Stimulated activated CD4-positive, alpha-beta T cell treated with anti-CD3 and anti-CD28 coated beads, TNF-alpha, amount 100 ng/mL, for 48 hours (primary cell): ENCODE measurements around the gene PA2G4.
"Not testable (repeated sequence)": the region's sequence is repeated elsewhere in the genome, so short reads cannot be mapped to it uniquely, and the experiment has no call there.

Experiments used
- DNase-seq, 3 donors: peaks; one replicate each; pipeline ENCODE4 v3.0.0-alpha.2; 2020; ENCODE audit warnings: low read depth in 3 of 3

PA2G4 gene

GRCh38 chr12:56104109-56104814, at the start of gene PA2G4:
Gene PA2G4 (plus strand): TSS chr12:56104559. CDS start chr12:56104738, 179 bp downstream.
- peak; percentile 95 to 99 (median 98) for DNase-seq

- not testable (repeated sequence) for DNase-seq
These were observed 44.4 kb upstream of the PA2G4 start for GRCh38 chr12:56059964-56060363.

- no peak for DNase-seq
These were observed 42.4 kb upstream of the PA2G4 start for GRCh38 chr12:56061982-56062381.

GRCh38 chr12:56062996-56063395, 41.4 kb upstream of the PA2G4 start:
- no peak for DNase-seq

- no peak for DNase-seq
These were observed 32.7 kb upstream of the PA2G4 start for GRCh38 chr12:56071648-56072047.

- DNase-seq, result no peak
These were observed 30.0 kb upstream of the PA2G4 start for GRCh38 chr12:56074396-56074795.

DNA sequence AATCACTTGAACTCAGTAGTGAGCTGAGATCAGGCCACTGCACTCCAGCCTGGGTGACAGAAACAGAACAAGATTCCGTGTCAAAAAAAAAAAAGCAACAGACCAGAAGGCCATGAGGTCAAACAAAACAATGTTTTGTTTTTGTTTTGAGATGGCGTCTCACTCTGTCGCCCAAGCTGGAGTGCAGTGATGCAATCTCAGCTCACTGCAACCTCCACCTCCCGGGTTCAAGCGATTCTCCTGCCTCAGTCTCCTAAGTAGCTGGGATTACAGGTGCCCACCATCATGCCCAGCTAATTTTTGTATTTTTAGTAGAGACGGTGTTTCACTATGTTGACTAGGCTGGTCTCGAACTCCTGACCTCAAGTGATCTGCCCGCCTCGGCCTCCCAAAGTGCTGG, 26.4 kb upstream of the PA2G4 start:
- DNase-seq, result not testable (repeated sequence)

DNA sequence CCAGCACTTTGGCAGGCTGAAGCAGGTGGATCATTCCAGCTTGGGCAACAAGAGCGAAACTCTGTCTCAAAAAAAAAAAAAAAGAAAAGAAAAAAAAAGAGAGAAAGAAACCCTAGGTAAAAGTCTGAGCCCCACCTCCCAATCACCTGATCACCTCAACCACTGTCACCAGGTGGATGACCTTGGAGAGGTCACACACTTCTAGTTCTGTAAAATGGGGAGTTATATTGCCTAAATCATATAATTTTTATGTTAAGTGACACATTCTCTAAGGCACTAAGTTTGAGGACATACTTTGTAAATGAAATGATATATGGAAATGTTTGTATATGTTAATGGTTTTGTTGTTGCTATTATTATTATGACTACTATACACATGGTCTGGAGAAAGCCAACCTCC, 25.9 kb upstream of the PA2G4 start:
- no peak for DNase-seq

- peak; percentile 16 to 38 (median 16) for DNase-seq
These were observed 25.2 kb upstream of the PA2G4 start for GRCh38 chr12:56078931-56079722.

DNA sequence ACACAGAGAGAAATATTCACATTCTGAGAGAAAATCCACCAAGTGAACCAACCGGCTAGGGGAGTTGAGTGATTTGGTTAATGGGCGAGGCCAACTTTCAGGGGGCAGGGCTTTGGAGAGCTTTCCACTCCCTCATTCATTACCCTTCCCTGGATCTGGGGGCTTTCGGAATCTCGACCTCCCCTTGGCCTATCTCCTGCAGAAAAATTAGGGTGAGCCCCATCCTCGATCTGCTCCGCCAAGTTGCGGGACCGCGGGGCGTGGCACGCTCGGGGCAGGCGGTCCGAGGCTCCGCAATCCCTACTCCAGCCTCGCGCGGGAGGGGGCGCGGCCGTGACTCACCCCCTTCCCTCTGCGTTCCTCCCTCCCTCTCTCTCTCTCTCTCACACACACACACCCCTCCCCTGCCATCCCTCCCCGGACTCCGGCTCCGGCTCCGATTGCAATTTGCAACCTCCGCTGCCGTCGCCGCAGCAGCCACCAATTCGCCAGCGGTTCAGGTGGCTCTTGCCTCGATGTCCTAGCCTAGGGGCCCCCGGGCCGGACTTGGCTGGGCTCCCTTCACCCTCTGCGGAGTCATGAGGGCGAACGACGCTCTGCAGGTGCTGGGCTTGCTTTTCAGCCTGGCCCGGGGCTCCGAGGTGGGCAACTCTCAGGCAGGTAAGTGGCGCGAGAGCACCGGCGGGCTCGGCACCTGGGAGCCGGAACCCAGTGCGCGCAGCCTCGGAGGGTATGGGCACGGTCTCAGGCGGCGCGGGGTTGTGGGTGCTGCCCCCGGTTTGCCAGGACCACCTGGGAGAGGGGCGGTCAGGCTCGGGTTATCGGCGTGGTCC, 24.4 kb upstream of the PA2G4 start, which contains the start of gene ERBB3:
Gene ERBB3 (plus strand): TSS at position 443 of the 833 bp plus-strand sequence. CDS start 136 bp downstream, at position 579.
- DNase-seq, result peak; percentile 37 to 57 (median 45)

- DNase-seq, result no peak
These were observed 23.7 kb upstream of the PA2G4 start for GRCh38 chr12:56080556-56081138.

DNA sequence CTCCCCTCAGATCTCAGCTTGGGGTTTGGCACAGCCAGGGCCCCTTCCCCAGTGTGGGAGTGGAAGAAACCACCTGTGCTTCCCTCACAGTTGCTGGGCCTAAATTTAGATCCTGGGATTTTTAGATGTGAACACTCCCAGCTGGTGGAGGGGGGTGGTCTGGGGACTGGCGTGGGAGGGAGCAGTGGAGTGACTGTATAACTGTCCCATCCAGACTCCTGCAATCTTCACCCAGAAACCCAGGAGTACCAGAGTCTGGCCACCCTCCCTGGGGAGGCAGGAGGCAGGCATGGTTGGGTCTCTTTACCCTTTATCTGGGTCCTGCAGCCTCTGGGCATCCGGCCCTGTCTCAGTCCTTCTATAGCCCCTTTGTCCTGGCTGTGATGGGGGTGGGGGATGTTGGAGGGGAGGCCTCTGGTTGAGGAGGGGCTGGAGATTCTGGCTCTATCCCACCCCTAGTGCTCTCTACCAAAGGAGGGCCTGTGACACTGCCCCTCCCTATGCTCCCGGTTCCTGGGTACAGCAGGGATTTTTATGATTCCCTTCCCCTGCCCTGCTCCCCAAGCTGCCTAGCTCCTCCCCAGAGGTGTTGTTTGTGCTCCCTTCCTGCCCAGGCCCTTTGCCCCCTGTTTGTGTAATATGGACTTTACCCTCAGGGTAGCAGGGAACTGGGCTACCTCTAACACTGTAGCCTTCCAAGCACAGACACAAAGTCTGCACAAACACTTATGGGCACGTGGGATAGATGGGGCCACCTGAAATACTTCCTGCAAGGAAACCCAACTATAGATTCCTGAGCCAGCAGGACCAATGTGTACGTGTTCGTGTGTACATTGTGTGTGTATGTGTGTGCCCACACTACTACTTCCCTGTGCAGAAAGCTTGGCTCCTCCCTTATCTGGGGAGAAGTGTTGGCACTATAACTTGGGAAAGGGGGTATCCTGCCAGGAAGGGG, 22.7 kb upstream of the PA2G4 start:
- DNase-seq, result no peak

DNA sequence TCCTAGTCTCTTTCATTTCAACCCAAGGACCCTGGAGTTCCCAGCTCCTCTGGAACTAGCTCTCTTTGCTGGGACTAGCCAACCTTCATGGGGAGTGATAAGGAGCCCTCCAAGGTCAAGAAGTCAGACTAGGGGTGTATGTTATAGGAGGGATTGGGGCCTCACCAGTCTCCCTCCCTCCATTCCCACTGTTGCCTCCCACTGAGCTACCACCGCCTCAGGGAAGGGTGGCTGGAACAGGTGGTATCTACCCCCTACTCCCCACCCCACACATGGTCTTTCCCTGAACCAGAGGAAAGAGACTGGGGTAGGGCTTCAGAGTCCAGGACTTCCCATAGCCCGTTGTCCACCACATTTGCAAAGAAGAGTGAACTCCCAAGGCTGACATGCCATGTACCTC, 22.0 kb upstream of the PA2G4 start:
- DNase-seq, result no peak

GRCh38 chr12:56082967-56083366, 21.4 kb upstream of the PA2G4 start:
- DNase-seq, result no peak

- DNase-seq, result no peak
These were observed 19.3 kb upstream of the PA2G4 start for GRCh38 chr12:56084958-56085543.

- DNase-seq, result no peak
These were observed 18.3 kb upstream of the PA2G4 start for GRCh38 chr12:56086096-56086495.

DNA sequence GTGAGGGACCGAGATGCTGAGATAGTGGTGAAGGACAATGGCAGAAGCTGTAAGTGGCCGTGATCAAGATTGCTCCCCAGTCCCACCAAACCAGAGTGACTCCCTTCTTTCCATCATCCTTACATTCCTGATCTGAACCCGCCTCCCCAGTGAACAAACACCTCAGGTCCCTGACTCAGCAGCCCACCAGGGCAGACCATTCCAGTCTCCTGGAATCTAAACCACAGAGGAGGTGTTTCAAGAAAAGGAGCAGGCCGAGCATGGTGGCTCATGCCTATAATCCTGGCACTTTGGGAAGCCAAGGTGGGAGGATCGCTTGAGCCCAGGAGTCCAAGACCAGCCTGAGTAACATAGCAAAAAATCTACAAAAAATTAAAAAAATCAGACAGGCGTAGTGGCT, 17.8 kb upstream of the PA2G4 start:
- DNase-seq, result no peak

DNA sequence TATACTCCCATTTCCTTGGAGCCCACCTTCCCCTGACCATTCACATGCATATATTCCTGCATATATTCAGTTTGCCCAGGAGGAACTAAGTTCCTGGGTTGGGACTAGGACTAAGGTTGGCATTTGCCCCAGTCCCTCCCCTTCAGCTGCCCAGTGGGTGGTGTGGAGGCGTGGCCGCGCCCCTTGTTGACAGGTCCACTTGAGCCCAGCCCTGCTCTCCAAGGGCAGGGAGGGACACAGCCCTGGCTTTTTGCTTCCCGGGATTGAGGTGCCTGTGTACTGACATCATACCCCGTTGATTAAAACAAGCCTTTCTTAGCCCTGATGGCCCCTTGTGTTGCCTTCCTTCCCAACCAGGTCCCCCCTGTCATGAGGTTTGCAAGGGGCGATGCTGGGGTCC, 17.1 kb upstream of the PA2G4 start:
- DNase-seq, result no peak

- DNase-seq, result no peak
These were observed 6.6 kb upstream of the PA2G4 start for GRCh38 chr12:56097738-56098137.

DNA sequence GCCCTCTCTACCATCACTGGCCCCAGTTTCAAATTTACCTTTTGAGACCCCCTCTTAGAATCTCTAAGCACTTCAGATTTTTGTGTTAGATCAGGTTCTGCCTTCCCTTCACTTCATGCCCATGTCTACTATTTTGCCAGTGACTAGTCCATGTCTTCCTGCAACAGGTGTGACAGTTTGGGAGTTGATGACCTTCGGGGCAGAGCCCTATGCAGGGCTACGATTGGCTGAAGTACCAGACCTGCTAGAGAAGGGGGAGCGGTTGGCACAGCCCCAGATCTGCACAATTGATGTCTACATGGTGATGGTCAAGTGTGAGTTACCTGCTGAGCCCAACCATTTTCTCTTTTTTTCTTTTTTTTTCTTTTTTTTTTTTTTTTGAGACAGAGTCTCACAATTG, 5.8 kb upstream of the PA2G4 start:
- DNase-seq, result no peak
